GM12891 (cell line): ENCODE data around the gene ALOXE3.

Experiments used
- POLR2A ChIP-seq: IDR thresholded peaks from 2 replicates; pipeline ENCODE4 v1.6.1; 2011; ENCODE audit warnings: low read depth, low read length, control low read depth
- POLR2AphosphoS5 ChIP-seq: IDR thresholded peaks from 2 replicates; pipeline ENCODE4 v1.6.1; 2011; ENCODE audit warnings: low read depth, low read length, control low read depth

GRCh38 chr17:8131844-8132441 lies 13.6 kb upstream of the ALOXE3 start:
- TF ChIP-seq POLR2AphosphoS5: no peak
- TF ChIP-seq POLR2A: no peak
